B cell (primary cell): ENCODE measurements around the gene STAP2. TPM values are rescaled to one million over a fixed set of nuclear protein-coding genes. Genes with fewer than 3 reads are reported as not detected.
"Not testable (repeated sequence)": the region's sequence is repeated elsewhere in the genome, so short reads cannot be mapped to it uniquely, and the experiment has no call there.

Source experiments
- ATAC-seq: fragments of 200-7000 bp; cut with Tn5 transposase; one replicate; pipeline ENCODE4 v1.10.0; 2021; ENCODE audit warnings: low read depth, mild to moderate bottlenecking, moderate number of reproducible peaks, moderate library complexity
- CTCF ChIA-PET: fragments of 350-600 bp; sonication (Branson Sonifier 250); formaldehyde crosslinking; loops from one replicate; lab custom pipeline; 2021; ENCODE audit warnings: antibody characterized with exemption, inconsistent platforms; lab: Charles Lee
- POLR2A ChIA-PET: fragments of 350-600 bp; sonication (Branson Sonifier 250); formaldehyde crosslinking; loops from one replicate; lab custom pipeline; 2021; ENCODE audit warnings: antibody characterized with exemption; lab: Charles Lee
- DNase-seq: peaks from one replicate; pipeline ENCODE4 v3.0.0; 2013
- H2AFZ ChIP-seq: 2 replicates; pipeline ENCODE4 v1.6.1; 2012; ENCODE audit warnings: mild to moderate bottlenecking, low read depth, low read length; ENCODE audit not compliant: insufficient read depth, poor library complexity, severe bottlenecking
- H3K27ac ChIP-seq, 2 donors: 1 replicate in 1 of 2; 2 replicates in 1 of 2; pipeline ENCODE4 v1.5.1; 2012 to 2013; ENCODE audit warnings: low read length in 2 of 2, mild to moderate bottlenecking in 2 of 2, moderate library complexity in 1 of 2
- H3K27me3 ChIP-seq, 4 experiments: fragments of 200-600 bp in 1 of 4; sonication (generic) in 1 of 4; replicated peaks in 1 of 4; 1 replicate in 2 of 4; 2 replicates in 2 of 4; pipeline versions ENCODE4 v1.6.1 to v1.7.0; 2013 to 2016; ENCODE audit warnings: low read length in 3 of 4, mild to moderate bottlenecking in 2 of 4, mixed read lengths in 1 of 4, moderate library complexity in 1 of 4; ENCODE audit not compliant: insufficient read depth in 4 of 4, control insufficient read depth in 3 of 4; ENCODE audit errors: control extremely low read depth in 1 of 4
- H3K36me3 ChIP-seq, 2 experiments: replicated peaks in 1 of 2; 1 replicate in 1 of 2; 2 replicates in 1 of 2; pipeline versions ENCODE4 v1.6.1 to v1.7.1; 2013; ENCODE audit warnings: low read length in 1 of 2; ENCODE audit not compliant: insufficient read depth in 2 of 2, control insufficient read depth in 1 of 2; ENCODE audit errors: control extremely low read depth in 1 of 2, extremely low read depth in 1 of 2
- H3K4me1 ChIP-seq, 2 donors: fragments of 200-600 bp in 1 of 2; sonication (generic) in 1 of 2; 1 replicate in 1 of 2; 2 replicates in 1 of 2; pipeline versions ENCODE4 v1.5.1 to v1.6.1; 2013 to 2017; ENCODE audit warnings: low read length in 2 of 2; ENCODE audit not compliant: control insufficient read depth in 2 of 2, insufficient read depth in 2 of 2
- H3K4me2 ChIP-seq: replicated peaks from 2 replicates; pipeline ENCODE3; 2012; ENCODE audit warnings: mild to moderate bottlenecking, low read depth, low read length; ENCODE audit not compliant: poor library complexity, severe bottlenecking
- H3K4me3 ChIP-seq, 5 experiments: fragments of 200-600 bp in 1 of 5; sonication (generic) in 1 of 5; 1 replicate in 3 of 5; 2 replicates in 2 of 5; pipeline versions ENCODE4 v1.5.1 to v1.7.0; 2011 to 2016; ENCODE audit warnings: low read length in 4 of 5, mild to moderate bottlenecking in 4 of 5, low read depth in 2 of 5, control low read depth in 1 of 5, moderate library complexity in 1 of 5; ENCODE audit not compliant: insufficient read depth in 1 of 5; ENCODE audit errors: control extremely low read depth in 1 of 5, extremely low read depth in 1 of 5
- H3K79me2 ChIP-seq: fragments of 200-600 bp; sonication (generic); one replicate; pipeline ENCODE4 v1.6.0; 2016; ENCODE audit warnings: low read length; ENCODE audit not compliant: control insufficient read depth, insufficient read depth
- H3K9ac ChIP-seq: fragments of 200-600 bp; sonication (generic); 2 replicates; pipeline ENCODE4 v1.6.1; 2017; ENCODE audit warnings: mild to moderate bottlenecking, low read length, moderate library complexity
- H3K9me3 ChIP-seq, 3 donors: one replicate each; pipeline versions ENCODE4 v1.6.1 to v1.7.1; 2013; ENCODE audit warnings: low read length in 2 of 3; ENCODE audit not compliant: control insufficient read depth in 2 of 3, insufficient read depth in 1 of 3; ENCODE audit errors: control extremely low read depth in 1 of 3
- H4K20me1 ChIP-seq: 2 replicates; pipeline ENCODE4 v1.6.0; 2012; ENCODE audit warnings: mild to moderate bottlenecking, low read length; ENCODE audit not compliant: insufficient read depth, control insufficient read depth, poor library complexity, severe bottlenecking
- H3K27ac Mint-ChIP-seq: one replicate; pipeline ENCODE4 v1.8.0; 2021; ENCODE audit warnings: mixed read lengths
- H3K27me3 Mint-ChIP-seq: one replicate; pipeline ENCODE4 v1.8.0; 2021; ENCODE audit warnings: mixed read lengths
- H3K4me1 Mint-ChIP-seq: one replicate; pipeline ENCODE4 v1.8.0; 2021; ENCODE audit warnings: mixed read lengths
- H3K4me3 Mint-ChIP-seq: one replicate; pipeline ENCODE4 v1.8.0; 2021; ENCODE audit warnings: mixed read lengths
- H3K9me3 Mint-ChIP-seq: one replicate; pipeline ENCODE4 v1.8.0; 2022; ENCODE audit warnings: mixed read lengths; ENCODE audit not compliant: insufficient read depth
- CTCF ChIP-seq: fragments of 200-600 bp; IDR thresholded peaks from one replicate; pipeline ENCODE4 v1.8.0; 2022; ENCODE audit warnings: antibody characterized with exemption, mild to moderate bottlenecking
- EZH2 ChIP-seq: IDR thresholded peaks from 2 replicates; pipeline ENCODE4 v1.6.1; 2012; ENCODE audit warnings: borderline replicate concordance, low read depth, mild to moderate bottlenecking, moderate library complexity, low read length; ENCODE audit not compliant: insufficient read depth, poor library complexity, severe bottlenecking
- WGBS: methylation state at CpG from one replicate; pipeline ENCODE4 v1.1.5; 2013; ENCODE audit warnings: missing lambda C conversion rate; ENCODE audit not compliant: insufficient coverage; 5-methylcytosine and 5-hydroxymethylcytosine counted together
- intact Hi-C: fragments of 100-400 bp; cut with micrococcal nuclease; formaldehyde crosslinking; loops from one replicate; pipeline ENCODE4 v1.10.0; 2022
- polyA plus RNA-seq: library from polyadenylated mRNA; depleted of rRNA; stranded (reverse); fragments of >200 nt; gene quantifications from 2 replicates; pipeline ENCODE4 v1.2.3, GENCODE V29; 2012
- total RNA-seq, 2 donors: library from RNA; stranded (reverse); fragments of 120-200 nt in 1 of 2; gene quantifications; 1 replicate in 1 of 2; 2 replicates in 1 of 2; pipeline versions ENCODE4 v1.2.3 to v1.2.4, GENCODE V29; 2013 to 2022

The STAP2 gene
- total and polyA plus RNA-seq, 2 donors (not counting 1 experiment from before 2014, with no cell fraction given): 0.27 to 0.72 TPM

GRCh38 chr19:4328991-4329681 is 9.5 kb downstream of the STAP2 start:
- Histone ChIP-seq H3K4me2 (peak overlapping the region; percentile 74), H3K27me3 (peaks cover 0 to 11% (median 0%) of the 10 kb centered on the region in 4 experiments), H3K9me3 (peaks cover 0 to 27% (median 0%) of the 10 kb centered on the region in 3 donors), H3K27ac (peak overlapping the region in 1 of 2 donors; percentile 36), H3K4me3 (peak overlapping the region in 4 of 5 experiments; percentile 27 to 54 (median 46)), H2AFZ (peak overlapping the region; percentile 66), H3K9ac (peak overlapping the region; percentile 44), H3K4me1 (peaks cover 18 to 31% of the 10 kb centered on the region in 2 donors)
- H3K9me3 Mint-ChIP-seq, CTCF ChIA-PET, ATAC-seq, H3K79me2 ChIP-seq, H3K36me3 ChIP-seq, POLR2A ChIA-PET, H3K27me3 Mint-ChIP-seq, H4K20me1 ChIP-seq: not testable (repeated sequence)
- peaks cover 28% of the 10 kb centered on the region for H3K4me1 Mint-ChIP-seq
- peak; percentile 31 for DNase-seq
- WGBS: 40% methylated on average over 27 of the region's 35 CpGs
- intact Hi-C loops: loop anchor here (1.0 to 5.0 kb wide), 3 partner anchors 13 to 143 kb away; partner anchors contain the start of genes HDGFL2 and SH3GL1
- H3K4me3 Mint-ChIP-seq: peak overlapping the region; percentile 79
- peak overlapping the region; percentile 85 for H3K27ac Mint-ChIP-seq

GRCh38 chr19:4328243-4328990 is 10.2 kb downstream of the STAP2 start:
- Mint-ChIP-seq H3K4me1 (peaks cover 28% of the 10 kb centered on the region), H3K4me3 (peak overlapping the region; percentile 79), H3K27me3 (no peaks in the 10 kb centered on the region), H3K27ac (peak overlapping the region; percentile 85), H3K9me3 (no peaks in the 10 kb centered on the region)
- peak overlapping the region; percentile 44 for H3K9ac ChIP-seq
- peak; percentile 86 for ATAC-seq
- peak overlapping the region; percentile 66 for H2AFZ ChIP-seq
- H3K79me2 ChIP-seq: no peaks in the 10 kb centered on the region
- ChIA-PET POLR2A (interaction anchor here (0.6 to 1.0 kb wide), 2 partner anchors 14 to 1939 kb away, joined by 3 to 4 read pairs; partner anchors contain the start of gene MPND), CTCF (interaction anchor here (0.8 kb wide), 1 partner anchor 15 kb away, joined by 3 read pairs; the partner anchor contains the start of gene MPND)
- intact Hi-C loops: loop anchor here (1.0 to 5.0 kb wide), 3 partner anchors 14 to 144 kb away; partner anchors contain the start of genes HDGFL2 and SH3GL1
- WGBS: 1% methylated on average over 44 of the region's 49 CpGs
- H3K27ac ChIP-seq: peak overlapping the region in 1 of 2 donors; percentile 36
- no peaks in the 10 kb centered on the region for H4K20me1 ChIP-seq
- H3K4me1 ChIP-seq: peaks cover 18 to 31% of the 10 kb centered on the region in 2 donors
- peak overlapping the region; percentile 74 for H3K4me2 ChIP-seq
- no peaks in the 10 kb centered on the region for H3K36me3 ChIP-seq
- peaks cover 0 to 11% (median 0%) of the 10 kb centered on the region in 4 experiments for H3K27me3 ChIP-seq
- H3K9me3 ChIP-seq: peaks cover 0 to 27% (median 0%) of the 10 kb centered on the region in 3 donors
- TF ChIP-seq EZH2 (no peak), CTCF (no peak)
- DNase-seq: peak; percentile 93
- H3K4me3 ChIP-seq: peak overlapping the region in 4 of 5 experiments; percentile 37 to 54 (median 46)
